ENCODE measurements around the gene ABL1.

Gene ABL1

GRCh38 chr9:130877300-130877699 lies 42.2 kb downstream of the ABL1 start:
- Histone ChIP-seq H3K9me3 (ENCODE audit: low read length) (no peaks in the 10 kb centered on the region), H3F3A (ENCODE audit: insufficient read depth, low read length) (no peaks in the 10 kb centered on the region), H2AFZ (ENCODE audit: low read length) (no peak overlapping the region), H3K27me3 (ENCODE audit: insufficient read depth, low read length) (no peaks in the 10 kb centered on the region), H3K4me3 (ENCODE audit: low read depth, low read length, poor library complexity, severe bottlenecking) (no peak overlapping the region), H3K9ac (ENCODE audit: low read length) (no peak overlapping the region), H3K36me3 (ENCODE audit: insufficient read depth, low read length) (peaks cover 30% of the 10 kb centered on the region; the same call in 1 of the 2 replicates), H3K4me1 (ENCODE audit: insufficient read depth, low read length, severe bottlenecking) (no peaks in the 10 kb centered on the region), H4K20me1 (ENCODE audit: insufficient read depth, low read length) (no peaks in the 10 kb centered on the region), H3K4me2 (ENCODE audit: low read length) (no peak overlapping the region), H3K9me2 (ENCODE audit: low read depth, low read length) (no peaks in the 10 kb centered on the region), H3K79me2 (ENCODE audit: insufficient read depth, low read length) (no peaks in the 10 kb centered on the region), H3K27ac (ENCODE audit: low read depth, low read length, poor library complexity, severe bottlenecking) (no peak overlapping the region)
- no peak for TF ChIP-seq CTCF (IDR thresholded peaks at IDR 0.05; ENCODE audit: low read length)
- no peak for TF ChIP-seq EZH2 (IDR thresholded peaks at IDR 0.05; ENCODE audit: borderline replicate concordance, low read length)

GRCh38 chr9:130878295-130878694 lies 43.2 kb downstream of the ABL1 start:
- no peak overlapping the region for H3K4me3 ChIP-seq (ENCODE audit: low read depth, low read length, poor library complexity, severe bottlenecking)
- peaks cover 29% of the 10 kb centered on the region; the same call in 1 of the 2 replicates for H3K36me3 ChIP-seq (ENCODE audit: insufficient read depth, low read length)
- no peaks in the 10 kb centered on the region for H4K20me1 ChIP-seq (ENCODE audit: insufficient read depth, low read length)
- no peaks in the 10 kb centered on the region for H3K4me1 ChIP-seq (ENCODE audit: insufficient read depth, low read length, severe bottlenecking)
- H2AFZ ChIP-seq (ENCODE audit: low read length): no peak overlapping the region
- no peaks in the 10 kb centered on the region for H3K27me3 ChIP-seq (ENCODE audit: insufficient read depth, low read length)
- H3K9ac ChIP-seq (ENCODE audit: low read length): no peak overlapping the region
- H3K4me2 ChIP-seq (ENCODE audit: low read length): no peak overlapping the region
- H3K79me2 ChIP-seq (ENCODE audit: insufficient read depth, low read length): no peaks in the 10 kb centered on the region
- H3K27ac ChIP-seq (ENCODE audit: low read depth, low read length, poor library complexity, severe bottlenecking): no peak overlapping the region
- no peaks in the 10 kb centered on the region for H3K9me3 ChIP-seq (ENCODE audit: low read length)
- no peaks in the 10 kb centered on the region for H3K9me2 ChIP-seq (ENCODE audit: low read depth, low read length)
- H3F3A ChIP-seq (ENCODE audit: insufficient read depth, low read length): no peaks in the 10 kb centered on the region
- no peak for TF ChIP-seq CTCF (IDR thresholded peaks at IDR 0.05; ENCODE audit: low read length)
- TF ChIP-seq EZH2 (IDR thresholded peaks at IDR 0.05; ENCODE audit: borderline replicate concordance, low read length): no peak

GRCh38 chr9:130879863-130880411 lies 44.9 kb downstream of the ABL1 start:
- H4K20me1 ChIP-seq (ENCODE audit: insufficient read depth, low read length): no peaks in the 10 kb centered on the region
- no peaks in the 10 kb centered on the region for H3K27me3 ChIP-seq (ENCODE audit: insufficient read depth, low read length)
- no peaks in the 10 kb centered on the region for H3K4me1 ChIP-seq (ENCODE audit: insufficient read depth, low read length, severe bottlenecking)
- no peaks in the 10 kb centered on the region for H3K9me2 ChIP-seq (ENCODE audit: low read depth, low read length)
- no peaks in the 10 kb centered on the region for H3K9me3 ChIP-seq (ENCODE audit: low read length)
- H3K4me3 ChIP-seq (ENCODE audit: low read depth, low read length, poor library complexity, severe bottlenecking): no peak overlapping the region
- H3K79me2 ChIP-seq (ENCODE audit: insufficient read depth, low read length): no peaks in the 10 kb centered on the region
- no peak overlapping the region for H3K4me2 ChIP-seq (ENCODE audit: low read length)
- no peak overlapping the region for H3K9ac ChIP-seq (ENCODE audit: low read length)
- H2AFZ ChIP-seq (ENCODE audit: low read length): no peak overlapping the region
- no peak overlapping the region for H3K27ac ChIP-seq (ENCODE audit: low read depth, low read length, poor library complexity, severe bottlenecking)
- TF ChIP-seq EZH2 (IDR thresholded peaks at IDR 0.05; ENCODE audit: borderline replicate concordance, low read length) (no peak), CTCF (IDR thresholded peaks at IDR 0.05; ENCODE audit: low read length) (no peak)
- peaks cover 20% of the 10 kb centered on the region; the same call in 1 of the 2 replicates for H3K36me3 ChIP-seq (ENCODE audit: insufficient read depth, low read length)
- H3F3A ChIP-seq (ENCODE audit: insufficient read depth, low read length): no peaks in the 10 kb centered on the region

All from OCI-LY1 (cell line).